Jurkat, Clone E6-1 (cell line): ENCODE data around the gene NDUFV2.

Experiments used
- DNase-seq: peaks from one replicate; pipeline ENCODE4 v3.0.0-alpha.2; 2011; ENCODE audit warnings: low read depth, low spot score
- H3K4me3 ChIP-seq: 2 replicates; pipeline ENCODE4 v1.5.1; 2011; ENCODE audit warnings: mild to moderate bottlenecking, low read length, control low read depth, moderate library complexity

NDUFV2 gene

DNA sequence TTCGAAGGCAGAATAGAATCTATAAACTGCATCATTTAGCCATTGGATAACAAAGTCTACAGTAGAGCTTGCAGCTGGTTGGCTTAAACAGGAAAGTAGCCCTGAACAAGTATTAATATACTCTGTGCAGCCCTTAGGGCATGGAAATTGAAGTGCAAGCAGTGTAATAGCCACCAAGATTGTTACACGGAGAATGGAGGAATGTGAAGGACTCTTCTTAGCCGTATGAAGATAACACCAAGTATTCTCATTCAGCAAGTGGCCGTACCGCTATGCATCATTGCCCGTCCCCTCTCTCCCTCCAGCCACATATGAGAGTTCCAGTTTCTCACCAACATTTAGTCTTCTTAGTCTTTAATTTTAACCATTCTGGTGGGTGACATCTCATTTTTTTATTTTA is 74.5 kb downstream of the NDUFV2 start:
- no peak for DNase-seq
- H3K4me3 ChIP-seq: no peak overlapping the region

DNA sequence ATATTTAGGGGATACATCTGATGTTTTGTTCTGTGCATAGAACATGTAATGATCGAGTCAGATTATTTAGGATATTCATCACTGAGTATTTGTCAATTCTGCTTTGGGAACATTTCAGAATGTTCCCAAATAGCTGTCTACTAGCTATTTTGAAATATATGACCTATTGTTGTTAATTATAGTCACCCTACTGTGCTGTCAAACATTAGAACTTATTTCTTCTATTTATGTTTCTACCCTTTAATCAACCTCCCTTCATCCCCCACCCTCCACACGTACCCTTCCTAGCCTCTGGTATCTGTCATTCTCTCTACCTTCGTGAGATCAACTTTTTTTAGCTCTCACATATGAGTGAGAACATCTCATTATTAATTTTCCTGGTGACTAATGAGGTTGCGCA is 75.0 kb downstream of the NDUFV2 start:
- no peak overlapping the region for H3K4me3 ChIP-seq
- DNase-seq: no peak

DNA sequence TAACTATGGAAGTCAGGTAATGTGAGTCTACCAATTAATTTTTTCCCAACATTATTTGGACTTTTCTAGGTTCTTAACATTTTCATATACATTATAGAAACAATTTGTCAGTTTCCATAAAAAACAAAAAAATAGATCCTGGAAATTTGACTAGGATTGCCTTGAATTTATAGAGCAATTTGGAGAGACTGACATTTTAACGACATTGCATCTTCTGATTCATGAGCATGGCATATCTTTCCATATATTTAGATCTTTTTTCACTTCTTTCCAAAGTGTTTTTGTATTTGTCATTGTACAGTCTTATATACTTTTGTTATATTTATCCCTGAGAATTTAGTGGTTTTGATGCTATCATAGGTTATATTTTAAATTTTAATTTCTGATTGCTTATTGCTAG is 76.1 kb downstream of the NDUFV2 start:
- no peak for DNase-seq
- no peak overlapping the region for H3K4me3 ChIP-seq

DNA sequence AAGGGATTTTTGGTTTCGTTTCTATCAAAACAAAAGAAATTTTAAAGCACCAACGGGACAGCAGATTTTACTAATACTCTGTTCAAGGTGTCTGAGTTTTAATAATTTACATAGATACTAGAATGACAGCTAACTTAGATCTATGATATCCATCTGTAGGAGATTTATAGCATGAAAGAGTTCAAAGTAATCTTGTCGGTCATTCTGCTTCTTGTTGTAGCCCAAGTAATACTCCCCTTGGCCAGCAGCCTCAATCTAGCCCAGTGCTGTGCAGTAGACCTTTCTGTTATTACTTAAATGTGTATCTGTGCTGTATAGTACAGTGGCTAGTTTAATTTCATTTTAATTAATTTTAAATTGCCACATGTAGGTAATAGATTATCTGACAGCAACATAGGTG is 78.8 kb downstream of the NDUFV2 start:
- DNase-seq: no peak
- H3K4me3 ChIP-seq: no peak overlapping the region

DNA sequence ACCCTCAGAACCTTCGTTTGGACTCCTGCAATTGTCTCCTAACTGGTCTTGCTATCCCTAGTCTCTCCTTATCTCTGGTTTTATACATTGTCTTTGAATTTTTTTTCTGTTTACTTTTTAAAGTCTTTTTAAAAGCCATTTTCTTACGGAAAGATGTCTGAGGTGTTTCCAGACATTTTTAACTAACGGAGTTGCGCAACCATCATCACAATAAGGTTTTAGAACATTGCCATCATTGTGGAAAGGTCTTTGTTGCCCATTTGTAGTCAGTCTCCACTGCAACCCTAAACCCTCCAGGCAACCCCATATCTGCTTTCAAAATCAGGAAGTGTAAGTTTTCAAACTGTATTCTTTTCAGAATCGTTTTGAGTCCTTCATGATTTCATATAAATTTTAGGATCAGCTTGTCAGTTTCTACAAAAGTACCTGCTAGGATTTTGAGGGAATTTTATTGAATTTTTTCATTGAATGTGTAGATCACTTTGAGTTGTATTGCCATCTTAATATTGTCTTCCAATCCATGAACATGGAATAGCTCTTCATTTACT is 80.4 kb downstream of the NDUFV2 start:
- no peak overlapping the region for H3K4me3 ChIP-seq
- DNase-seq: no peak
